DMS 273 (cell line): ENCODE data around the gene RUNDC3A.

Experiments
- DNase-seq: peaks from one replicate; lab custom pipeline; 2025; ENCODE audit not compliant: unreplicated experiment; lab: John Stamatoyannopoulos, UW

RUNDC3A gene

DNA sequence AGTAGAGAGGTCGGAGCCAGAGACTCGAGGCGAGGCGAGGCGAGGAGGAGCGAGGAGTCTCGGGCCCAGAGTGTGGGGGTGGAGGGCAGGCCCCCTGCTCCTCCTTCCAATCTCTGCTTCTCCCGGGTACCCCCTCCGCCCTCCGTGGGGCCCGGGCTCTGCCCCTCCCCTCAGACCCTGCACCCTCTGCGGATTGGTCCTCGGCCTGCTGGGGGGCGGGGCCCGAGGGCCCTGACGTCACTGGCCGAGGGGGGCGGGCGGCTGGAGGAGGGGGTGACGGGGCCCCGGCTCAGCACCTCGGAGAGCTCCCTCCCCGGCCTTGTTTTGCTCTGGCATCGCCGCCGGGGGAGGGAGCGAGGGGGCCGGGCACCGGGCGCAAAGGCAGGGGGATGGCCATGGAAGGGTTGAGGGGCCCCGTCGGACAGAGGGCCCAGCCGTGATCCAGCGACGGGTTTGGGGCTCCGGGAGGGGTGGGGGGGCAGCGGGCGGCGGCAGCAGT, at the start of gene RUNDC3A:
RUNDC3A (plus strand) TSS at position 282 of the 499 bp plus-strand sequence. CDS start 232 bp downstream, outside the sequence.
- DNase-seq, result peak; percentile 97

DNA sequence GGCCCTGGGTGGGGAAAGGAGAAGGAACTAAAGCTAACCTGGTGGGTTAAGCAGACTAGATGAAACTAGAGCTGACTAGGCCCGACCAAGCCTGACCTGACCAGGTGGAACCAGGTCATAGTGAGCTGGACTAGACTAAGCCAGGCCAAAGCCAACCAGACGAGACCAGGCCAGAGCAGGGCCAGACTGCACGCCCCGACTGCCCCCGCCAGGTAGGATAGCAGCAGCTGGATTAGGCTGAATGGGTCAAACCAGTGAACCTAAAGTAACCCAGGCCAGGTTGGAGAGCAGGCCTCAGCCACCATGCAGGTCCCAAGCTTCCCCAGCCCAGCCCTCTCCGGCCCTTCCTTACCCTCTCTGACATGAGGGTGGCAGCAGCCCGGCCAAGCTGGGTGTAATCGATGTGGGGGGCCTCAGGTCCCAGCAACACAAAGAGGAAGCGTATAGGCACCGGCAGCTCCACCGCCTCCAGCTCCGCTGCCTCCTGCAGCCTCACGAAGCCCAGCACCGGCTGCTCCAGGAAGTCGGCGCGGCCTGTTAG, 49.5 kb upstream of the RUNDC3A start:
- no peak for DNase-seq

DNA sequence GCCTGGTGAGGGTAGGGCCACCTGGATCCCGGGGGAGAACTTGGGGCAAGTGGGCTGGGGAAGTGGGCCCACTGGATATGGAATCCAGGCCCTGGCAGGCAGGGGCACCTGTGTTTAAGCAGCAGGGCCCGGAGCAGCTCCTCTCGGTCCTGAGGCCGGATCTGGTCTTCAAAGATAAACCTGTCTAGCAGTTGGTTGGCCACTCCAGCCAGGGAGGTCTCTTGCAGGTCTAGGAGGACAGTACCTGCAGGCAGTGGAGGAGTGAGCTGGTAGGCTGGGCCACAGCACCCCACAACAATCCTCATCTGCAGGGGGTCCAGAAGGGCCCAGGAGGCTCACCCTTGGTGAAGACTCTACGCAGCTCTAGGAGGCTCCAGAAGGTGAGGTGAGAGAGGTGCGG, 48.1 kb upstream of the RUNDC3A start:
- no peak for DNase-seq

DNA sequence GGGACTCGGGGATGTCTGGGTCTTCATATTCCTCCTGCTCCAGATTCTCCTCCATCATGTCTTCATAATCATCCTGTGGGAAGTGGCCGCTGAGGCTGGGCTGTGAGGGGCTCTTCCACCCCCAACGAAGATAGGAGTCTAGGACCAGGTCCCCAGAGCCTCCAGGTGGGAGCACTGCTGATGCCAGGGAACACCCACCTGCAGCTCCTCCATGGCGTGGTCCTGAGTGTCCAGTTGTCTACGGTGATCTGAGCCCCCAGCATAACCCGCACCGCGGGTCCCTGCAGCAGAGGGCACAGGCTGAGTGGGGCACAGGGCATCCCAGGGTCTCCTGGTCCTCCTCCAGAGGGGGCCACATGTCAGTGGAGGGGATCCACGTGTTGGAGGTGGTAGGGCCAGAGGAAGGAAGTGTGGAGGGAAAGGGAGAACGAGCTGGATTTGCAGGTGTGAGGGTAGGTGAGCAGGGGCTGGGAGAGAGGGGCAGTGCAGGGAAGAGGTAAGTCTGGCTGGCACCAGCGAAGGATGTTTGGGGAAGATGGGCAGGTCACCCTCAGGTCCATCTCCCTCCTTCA, 45.7 kb upstream of the RUNDC3A start:
- no peak for DNase-seq

DNA sequence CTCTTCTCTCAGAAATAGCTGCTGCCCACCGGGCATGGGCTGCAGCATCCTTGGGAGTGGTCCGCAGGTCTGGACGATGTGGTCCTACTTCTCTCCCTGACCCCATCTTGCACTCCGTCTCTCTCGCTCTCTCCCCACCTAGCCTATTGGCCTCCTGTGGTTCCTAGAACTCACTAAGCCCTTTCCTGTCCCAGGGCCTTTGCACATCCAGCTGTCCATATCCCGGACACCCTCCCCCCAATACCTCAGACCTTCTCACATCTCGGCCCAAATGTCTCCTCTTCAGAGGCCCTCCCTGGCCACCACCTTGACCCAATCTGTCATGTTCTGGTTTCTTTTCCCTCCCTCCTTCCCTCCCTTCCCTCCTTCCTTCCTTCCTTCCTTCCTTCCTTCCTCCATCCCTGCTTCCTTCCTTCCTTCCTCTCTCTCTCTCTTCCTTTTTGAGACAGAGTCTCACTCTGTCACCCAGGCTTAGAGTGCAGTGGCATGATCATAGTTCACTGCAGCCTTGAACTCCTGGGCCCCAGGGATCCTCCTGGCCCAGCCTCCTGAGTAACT, 45.0 kb upstream of the RUNDC3A start:
- DNase-seq, result no peak

DNA sequence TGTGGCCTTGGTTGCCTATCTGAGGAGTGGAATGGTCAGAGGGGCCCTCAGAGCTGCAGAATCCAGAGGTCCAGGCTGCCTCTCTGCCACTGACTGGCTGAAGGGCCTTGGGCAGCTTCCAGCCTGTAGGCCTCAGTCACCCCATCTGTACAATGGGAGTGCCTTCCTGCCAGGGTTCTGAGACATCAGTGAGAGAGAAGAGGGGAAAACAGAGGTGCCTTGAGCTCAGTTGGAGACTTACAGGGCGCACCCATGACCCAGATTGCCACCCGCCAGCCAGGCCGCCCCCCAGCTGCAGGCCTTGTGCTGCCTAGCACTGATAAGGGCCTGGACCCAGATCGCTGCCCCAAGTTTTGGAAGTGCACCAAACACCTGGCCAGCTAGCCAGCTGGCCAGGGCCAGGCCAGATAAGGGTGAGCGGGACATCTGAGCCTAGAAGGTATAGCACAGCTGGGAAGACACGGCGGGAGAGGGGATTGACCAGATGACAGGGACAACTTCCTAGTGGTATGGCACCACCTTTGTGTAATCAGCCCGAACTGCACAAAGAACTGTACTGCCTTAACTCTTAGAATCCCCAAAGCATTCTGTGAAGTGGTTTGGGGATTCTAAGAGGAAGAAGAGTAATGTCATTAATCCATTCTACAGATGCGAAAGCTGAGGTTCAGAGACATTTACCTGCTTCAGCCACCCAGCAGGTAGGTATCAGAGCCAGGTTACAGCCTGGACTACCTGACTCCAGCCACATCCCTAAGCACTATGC, 41.8 kb upstream of the RUNDC3A start:
- peak; percentile 51 for DNase-seq

DNA sequence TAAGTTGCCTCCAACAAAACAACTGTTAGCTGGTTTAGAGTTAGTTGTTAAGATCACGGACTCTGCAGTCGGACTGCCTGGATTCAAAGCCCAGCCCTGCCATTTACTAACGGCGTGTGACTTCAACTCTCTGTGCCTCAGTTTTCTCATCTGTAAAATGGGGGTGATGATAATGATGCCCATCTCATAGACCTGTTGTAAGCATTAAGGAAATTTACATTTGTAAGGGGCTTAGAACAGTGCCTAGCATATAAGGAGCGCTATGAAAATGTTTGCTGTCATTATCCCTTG, 41.3 kb upstream of the RUNDC3A start:
- DNase-seq, result no peak

DNA sequence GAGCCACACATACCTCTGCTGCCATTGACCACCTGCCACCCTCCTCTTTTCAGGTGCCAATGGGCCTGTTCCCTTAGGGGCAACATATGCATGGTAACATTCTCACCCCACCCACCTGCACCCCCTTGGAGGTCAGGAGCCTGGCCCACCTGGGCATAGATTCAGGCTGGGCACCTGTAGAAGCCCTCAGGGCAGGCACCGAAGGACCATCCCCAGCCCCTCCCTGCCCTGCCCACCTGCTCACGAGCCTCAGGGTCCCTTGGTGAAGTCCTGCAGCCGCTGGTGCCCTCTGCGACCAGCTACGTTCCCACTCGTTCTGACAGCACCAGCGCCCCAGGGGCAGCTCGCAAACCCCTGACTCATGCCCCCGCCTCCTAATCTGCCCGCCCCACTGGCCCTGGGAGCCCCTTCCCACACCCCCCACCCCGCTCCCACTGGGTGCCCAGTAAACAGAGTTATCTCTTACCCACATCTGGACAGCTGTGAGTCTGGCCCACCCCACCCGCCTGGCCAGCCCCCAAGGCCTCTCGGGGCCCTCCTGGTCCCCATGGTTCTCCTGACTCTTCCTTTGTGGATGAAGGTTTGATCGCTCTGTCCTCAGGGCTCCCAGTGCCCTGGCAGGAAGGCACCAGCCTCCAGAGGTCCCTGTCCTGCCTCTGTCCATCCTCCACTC, 40.4 kb upstream of the RUNDC3A start, which contains the start of gene SLC4A1:
SLC4A1 (minus strand) TSS at position 318 of the 673 bp plus-strand sequence. CDS start 5,269 bp downstream, outside the sequence.
- DNase-seq, result no peak

DNA sequence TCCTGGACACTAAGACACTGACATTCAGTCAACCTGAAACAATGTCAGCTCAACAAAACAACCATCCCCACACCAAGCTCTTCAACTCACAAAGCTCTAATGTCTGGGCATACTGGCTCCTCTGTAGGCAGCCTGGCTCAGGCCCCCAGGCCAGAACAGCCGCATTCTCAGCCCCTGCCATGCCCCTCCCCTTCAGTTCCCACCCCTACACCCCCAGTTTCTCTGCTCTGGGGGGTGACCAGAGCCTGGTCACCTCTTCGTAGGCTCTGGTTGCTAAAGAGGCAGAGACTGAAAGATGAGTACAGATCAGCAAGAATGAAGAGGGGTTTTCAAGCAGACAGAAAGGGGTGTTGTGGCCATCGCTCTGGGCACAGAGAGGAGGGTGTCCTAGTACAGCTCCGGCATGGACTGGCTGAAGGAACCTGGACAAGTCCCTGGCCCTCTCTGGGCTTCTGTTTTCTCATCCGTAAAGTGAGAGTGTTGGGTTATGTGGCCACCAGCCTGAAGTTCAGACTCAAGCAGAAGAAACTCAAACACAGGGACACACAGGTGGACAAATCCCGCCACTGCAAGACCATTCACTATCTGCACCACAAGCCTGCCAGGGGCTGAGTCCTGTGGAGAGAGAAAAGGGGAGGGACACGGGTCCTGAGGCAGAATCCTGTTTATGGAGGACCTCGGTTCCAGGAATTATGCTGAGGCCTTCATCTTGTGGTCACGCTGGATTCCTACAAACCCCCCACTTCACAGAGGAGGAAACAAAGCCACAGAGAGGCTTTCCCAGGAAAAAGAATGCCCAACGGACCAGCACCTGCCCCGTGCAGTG, 39.5 kb upstream of the RUNDC3A start:
- no peak for DNase-seq

DNA sequence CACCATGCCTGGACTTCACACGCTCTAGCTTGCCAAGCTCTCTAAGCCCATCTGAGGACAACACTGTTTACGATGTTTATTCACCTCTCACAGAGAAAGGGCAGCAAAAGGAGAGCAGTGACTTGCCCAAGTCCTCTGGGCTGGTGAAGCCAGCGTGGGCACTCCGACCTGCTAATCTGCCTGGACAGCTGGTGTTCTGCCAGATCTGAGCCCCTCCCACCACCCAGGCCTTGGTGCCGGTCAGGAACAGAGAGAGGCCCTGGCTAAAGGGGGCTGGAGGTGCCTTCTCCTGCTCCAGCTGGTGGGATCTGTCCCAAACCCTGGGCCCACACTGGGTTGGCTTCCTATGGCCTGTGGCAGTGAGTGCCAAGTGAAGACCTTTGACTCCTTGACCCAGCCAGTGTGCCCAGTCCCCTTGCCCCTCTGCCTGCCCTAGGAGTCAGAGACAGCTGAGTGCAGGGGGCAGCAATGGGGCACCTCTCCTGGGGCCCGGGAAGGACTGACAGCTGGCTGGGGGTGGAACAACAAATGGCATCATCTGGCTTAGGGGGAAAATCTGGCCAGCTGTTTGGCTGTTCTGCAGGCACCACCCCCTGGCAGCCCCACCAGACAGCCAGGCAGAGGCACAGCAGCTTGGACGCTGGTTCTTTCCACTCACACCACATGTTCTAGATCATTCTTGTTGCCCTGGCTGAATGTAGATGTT, 38.7 kb upstream of the RUNDC3A start:
- peak; percentile 93 for DNase-seq

DNA sequence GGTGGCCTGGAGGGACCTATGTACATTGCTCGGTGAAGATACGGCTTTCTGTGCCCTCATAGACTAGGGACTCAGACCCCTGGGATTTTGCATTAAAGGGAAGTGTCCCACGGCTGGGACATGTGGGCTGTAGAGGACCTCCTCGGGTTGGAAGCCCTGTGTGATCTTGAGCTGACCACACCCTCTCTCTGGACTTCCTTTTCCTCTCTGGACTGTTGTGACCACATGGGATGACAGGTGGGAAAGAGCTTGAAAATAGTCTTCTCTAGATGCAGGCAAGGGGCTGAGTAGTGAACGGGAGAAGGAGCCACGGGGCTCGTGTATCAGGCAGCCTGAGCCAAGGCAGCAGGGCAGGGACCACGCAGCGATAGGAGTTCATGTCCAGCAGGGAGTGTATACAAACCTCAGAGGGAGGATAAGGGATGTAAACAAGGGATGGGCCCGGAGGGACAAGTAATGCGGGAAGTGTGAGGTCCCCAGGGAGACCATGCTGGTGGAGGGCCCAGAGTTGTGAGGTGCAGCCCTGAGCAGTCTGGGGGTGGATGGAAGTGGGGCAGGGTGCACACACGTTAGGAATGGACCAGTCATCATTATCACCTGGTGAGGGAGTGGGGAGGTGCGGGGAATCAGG, 36.0 kb upstream of the RUNDC3A start:
- DNase-seq, result no peak

DNA sequence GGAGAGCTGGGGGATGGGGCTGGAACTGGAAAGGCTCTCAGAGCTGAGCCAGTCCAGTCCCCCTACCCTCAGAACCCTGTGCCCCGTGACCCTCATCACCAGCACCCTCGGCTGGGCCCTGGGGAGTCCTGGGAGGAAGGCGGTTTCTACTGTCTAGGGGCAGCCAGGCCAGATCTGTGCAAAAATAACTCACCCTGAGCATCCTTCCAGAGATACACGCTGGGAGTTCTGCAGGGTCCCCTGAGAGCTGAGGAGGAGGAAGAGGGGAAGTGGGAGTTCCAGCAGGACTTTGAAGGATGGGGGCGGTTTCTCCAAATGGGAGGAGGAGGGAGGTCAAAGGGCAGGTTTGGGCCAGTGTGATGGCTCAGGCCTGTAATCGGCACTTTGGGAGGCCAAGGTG, 35.4 kb upstream of the RUNDC3A start:
- no peak for DNase-seq

DNA sequence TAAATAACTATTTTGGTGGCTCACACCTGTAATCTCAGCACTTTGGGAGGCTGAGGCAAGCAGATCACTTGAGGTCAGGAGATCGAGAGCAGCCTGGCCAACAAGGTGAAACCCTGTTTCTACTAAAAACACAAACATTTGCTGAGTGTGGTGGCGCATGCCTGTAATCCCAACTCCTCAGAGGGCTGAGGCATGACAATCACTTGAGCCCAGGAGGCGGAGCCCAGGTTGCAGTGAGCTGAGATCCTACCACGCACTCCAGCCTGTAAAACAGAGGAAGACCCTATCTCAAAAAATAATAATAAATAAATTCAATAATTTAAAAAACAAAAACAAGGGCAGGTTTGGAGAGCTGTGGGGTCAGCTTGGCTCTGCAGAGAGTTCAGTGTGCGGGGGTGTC, 34.8 kb upstream of the RUNDC3A start:
- DNase-seq, result no peak

DNA sequence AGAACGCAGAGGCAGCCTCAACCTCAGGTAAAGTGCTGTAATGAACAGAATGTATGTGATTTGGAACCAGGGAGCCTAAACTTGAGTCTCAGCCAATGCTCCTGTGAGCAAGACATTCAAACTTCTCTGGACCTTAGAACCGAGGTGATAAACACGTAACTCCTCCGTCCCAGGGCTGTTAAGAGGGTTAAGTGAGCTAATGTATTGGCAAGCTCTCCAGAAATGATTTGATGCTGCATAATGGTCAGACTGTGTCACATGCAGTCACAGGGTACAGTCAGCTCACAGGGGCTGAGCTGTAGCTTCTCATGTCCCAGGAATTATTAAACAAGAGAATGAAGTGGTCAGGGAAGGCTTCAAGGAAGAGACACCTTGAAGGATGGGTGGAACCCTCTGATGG, 30.4 kb upstream of the RUNDC3A start:
- DNase-seq, result no peak

DNA sequence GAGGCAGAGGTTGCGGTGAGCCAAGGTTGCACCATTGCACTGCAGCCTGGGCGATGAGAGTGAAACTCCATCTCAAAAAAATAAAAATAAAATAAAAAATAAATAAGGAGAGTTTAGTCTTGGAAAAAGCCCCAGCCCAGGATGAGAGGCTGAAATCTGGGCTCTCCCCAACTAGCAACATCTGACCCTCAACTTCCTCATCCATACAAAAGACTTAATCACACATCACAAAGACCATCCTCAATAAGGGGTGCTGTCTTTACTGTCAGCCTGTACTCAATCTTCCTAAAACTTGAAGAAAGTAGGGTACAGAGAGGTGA, 29.1 kb upstream of the RUNDC3A start:
- DNase-seq, result no peak

DNA sequence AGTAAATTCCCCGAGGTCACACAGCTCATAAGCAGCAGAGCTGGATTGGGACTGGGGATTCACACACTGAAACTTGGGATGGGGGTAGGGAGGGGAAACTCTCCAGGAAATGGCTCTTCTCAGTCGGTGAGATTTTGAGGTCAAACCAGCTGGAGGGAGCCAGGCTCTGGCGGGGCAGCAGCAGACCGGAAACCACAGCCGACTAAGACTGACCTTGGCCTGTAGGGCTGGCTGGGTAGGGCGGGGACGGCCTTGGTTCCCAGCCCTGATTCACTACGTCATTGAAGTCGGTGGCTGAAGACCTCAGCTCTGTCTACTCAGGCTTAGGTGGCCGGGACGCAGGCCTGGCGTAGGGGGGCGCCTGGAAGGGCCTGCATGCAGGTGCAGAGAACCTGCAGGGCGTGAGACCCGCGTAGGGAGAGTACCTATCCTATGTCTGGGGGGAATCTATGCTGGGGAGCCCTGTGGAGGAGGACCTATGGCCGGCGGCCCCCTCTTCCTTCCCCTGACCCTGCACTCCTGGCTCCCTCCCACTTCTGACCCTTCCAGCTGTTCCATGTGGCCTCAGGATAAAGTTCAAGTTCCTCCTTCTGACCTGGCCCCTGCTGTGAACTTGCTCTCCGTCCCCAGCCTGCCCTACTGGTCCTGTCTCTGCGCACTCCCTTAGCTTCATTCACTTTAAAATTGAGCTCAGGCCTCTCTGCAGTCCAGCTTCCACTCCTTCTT, 28.6 kb upstream of the RUNDC3A start:
- DNase-seq, result no peak

DNA sequence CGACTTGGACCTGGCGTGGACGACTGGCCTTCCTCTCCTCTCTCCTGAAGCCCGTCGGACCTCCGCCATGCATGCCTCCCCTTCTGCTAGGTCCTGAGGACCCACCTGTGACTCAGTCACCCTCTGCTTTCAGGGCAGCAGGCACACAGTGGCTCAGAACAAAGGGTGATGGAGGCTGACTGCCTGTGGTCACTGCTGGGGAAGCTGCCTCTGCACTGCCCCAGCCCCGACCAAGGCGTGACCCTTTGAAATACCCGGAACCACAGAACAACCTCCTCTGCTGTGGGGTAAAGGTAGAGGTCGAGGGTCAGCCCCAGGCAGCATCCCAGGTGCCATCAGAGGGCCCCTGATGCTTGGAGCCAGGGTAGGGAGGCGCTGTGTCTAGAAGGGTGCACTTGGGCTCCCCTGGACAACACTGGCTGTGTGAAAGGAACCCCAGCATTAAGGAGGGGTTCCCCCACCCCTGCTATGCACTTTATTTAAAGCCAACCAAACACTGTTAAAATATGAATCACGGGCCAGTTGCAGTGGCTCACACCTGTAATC, 27.9 kb upstream of the RUNDC3A start:
- DNase-seq, result no peak

DNA sequence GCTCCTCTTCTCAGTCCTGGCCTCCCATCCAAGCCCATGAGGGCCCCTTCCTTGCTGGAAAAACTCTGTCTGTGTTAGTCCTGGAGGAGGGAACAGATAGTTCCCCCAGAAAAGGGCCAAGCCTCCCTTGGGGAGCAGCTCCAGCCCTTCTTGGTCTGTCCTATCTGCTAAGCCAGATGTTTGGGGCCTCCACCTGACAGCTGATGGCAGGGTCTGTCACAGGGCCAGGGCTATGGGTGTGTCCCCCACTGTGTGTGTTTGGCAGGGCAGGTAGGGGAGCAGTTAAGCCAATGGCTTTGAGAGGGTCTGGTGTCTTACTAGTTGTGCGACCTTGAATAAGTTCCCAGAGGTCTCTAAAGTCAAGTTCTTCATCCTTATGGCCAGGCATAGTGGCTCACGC, 26.8 kb upstream of the RUNDC3A start:
- DNase-seq, result no peak

DNA sequence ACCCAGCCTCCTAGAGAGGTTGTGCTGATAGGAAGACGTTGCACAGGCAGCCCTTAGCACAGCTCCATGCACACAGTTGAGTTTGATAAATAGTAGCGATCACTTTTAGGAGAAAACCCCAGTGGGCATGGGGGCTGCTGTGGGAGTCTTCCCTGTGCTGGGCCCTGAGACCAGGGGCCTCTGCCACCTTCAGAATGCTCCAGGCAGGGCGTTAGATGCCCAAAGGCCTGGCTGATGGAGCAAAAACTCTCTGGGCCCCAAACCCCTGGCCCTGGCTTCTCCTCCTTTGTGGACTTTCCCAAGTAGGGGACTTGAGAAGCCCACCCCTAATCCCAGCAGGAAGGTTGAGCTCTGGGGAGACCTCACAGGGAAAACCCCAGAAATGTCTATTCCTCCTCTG, 26.1 kb upstream of the RUNDC3A start:
- DNase-seq, result no peak
